ENCODE data around the gene UBR3.

The UBR3 gene

GRCh38 chr2:169961911-169962310, 134.7 kb downstream of the UBR3 start:
- no peak for FAIRE-seq

- FAIRE-seq, result peak; percentile 79
These were observed 136.5 kb downstream of the UBR3 start for GRCh38 chr2:169963786-169964185.

GRCh38 chr2:169964740-169965139, 137.5 kb downstream of the UBR3 start:
- no peak for FAIRE-seq

- no peak for FAIRE-seq
These were observed 138.2 kb downstream of the UBR3 start for GRCh38 chr2:169965495-169965894.

GRCh38 chr2:169966454-169966853, 139.2 kb downstream of the UBR3 start:
- no peak for FAIRE-seq

GRCh38 chr2:169968743-169969142, 141.5 kb downstream of the UBR3 start:
- peak; percentile 94 for FAIRE-seq

- FAIRE-seq, result peak; percentile 85
These were observed 148.0 kb downstream of the UBR3 start for GRCh38 chr2:169975221-169975620.

- FAIRE-seq, result no peak
These were observed 149.1 kb downstream of the UBR3 start for GRCh38 chr2:169976335-169976851.

GRCh38 chr2:169977530-169977929, 150.3 kb downstream of the UBR3 start:
- FAIRE-seq, result no peak

- FAIRE-seq, result no peak
These were observed 151.3 kb downstream of the UBR3 start for GRCh38 chr2:169978402-169979017.

GRCh38 chr2:169979025-169979424, 151.8 kb downstream of the UBR3 start:
- FAIRE-seq, result no peak

- no peak for FAIRE-seq
These were observed 152.7 kb downstream of the UBR3 start for GRCh38 chr2:169980001-169980400.

- no peak for FAIRE-seq
These were observed 153.4 kb downstream of the UBR3 start for GRCh38 chr2:169980643-169981042.

GRCh38 chr2:169982929-169983328, 155.7 kb downstream of the UBR3 start:
- no peak for FAIRE-seq

GRCh38 chr2:169983506-169983905, 156.3 kb downstream of the UBR3 start:
- no peak for FAIRE-seq

GRCh38 chr2:169984145-169984544, 156.9 kb downstream of the UBR3 start:
- FAIRE-seq, result no peak

- FAIRE-seq, result no peak
These were observed 167.5 kb downstream of the UBR3 start for GRCh38 chr2:169994752-169995151.

GRCh38 chr2:169997140-169997887, 170.1 kb downstream of the UBR3 start:
- no peak for FAIRE-seq

- peak; percentile 74 for FAIRE-seq
These were observed 171.8 kb downstream of the UBR3 start for GRCh38 chr2:169999054-169999453.

- no peak for FAIRE-seq
These were observed 174.8 kb downstream of the UBR3 start for GRCh38 chr2:170002096-170002495.

- FAIRE-seq, result no peak
These were observed 178.4 kb downstream of the UBR3 start for GRCh38 chr2:170005702-170006101.

GRCh38 chr2:170006587-170007325, 179.5 kb downstream of the UBR3 start:
- FAIRE-seq, result no peak

- no peak for FAIRE-seq
These were observed 182.0 kb downstream of the UBR3 start for GRCh38 chr2:170009209-170009608.

- FAIRE-seq, result no peak
These were observed 185.5 kb downstream of the UBR3 start for GRCh38 chr2:170012773-170013172.
